DMS53 treated with DMSO at 0.1 percent for 48 hours (cell line): ENCODE results near the gene GRIA1.
A peak's percentile ranks its signal among the peaks of the same experiment; 100 is the strongest.

Source experiments
- DNase-seq: peaks from one replicate; lab custom pipeline; 2025; ENCODE audit not compliant: unreplicated experiment; lab: John Stamatoyannopoulos, UW

GRIA1 gene

DNA sequence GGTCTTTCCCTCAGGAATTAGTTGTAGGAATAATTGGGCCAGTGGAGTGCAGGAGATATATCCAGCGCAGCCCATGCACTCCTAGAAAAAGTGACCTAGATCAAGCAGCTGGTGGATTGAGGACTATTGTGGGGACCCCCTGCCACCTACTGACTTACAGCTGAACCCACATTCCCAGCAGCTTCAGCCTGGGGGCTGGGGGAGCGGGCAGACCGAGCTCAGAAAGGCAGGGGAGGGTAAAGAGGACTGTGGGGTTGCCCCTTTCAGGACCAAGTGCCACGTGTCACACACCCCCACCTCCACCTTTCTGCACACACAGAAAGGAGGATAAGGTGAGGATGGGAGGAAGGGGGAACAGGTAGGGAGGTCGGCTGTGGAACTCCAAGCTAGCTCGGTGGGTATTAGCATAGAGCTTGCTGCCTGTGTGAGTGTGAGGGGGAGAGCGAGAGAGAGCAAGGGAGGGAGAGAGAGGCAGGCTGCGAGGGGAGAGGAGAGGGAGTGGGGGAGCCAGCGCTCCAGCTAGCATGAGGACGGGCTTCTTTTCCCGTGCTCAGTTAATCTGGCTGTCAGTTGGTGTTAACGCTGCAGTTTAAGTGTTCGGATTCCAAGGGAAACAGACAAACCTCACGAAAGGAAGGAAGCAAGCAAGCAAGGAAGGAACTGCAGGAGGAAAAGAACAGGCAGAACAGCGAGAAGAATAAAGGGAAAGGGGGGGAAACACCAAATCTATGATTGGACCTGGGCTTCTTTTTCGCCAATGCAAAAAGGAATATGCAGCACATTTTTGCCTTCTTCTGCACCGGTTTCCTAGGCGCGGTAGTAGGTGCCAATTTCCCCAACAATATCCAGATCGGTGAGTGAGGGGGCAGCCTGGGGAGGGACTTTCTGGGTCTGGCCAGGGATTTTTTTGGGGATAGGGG, at the start of gene GRIA1:
TSS of gene GRIA1 (plus strand) at position 553 of the 920 bp plus-strand sequence.
- DNase-seq, result no peak

DNA sequence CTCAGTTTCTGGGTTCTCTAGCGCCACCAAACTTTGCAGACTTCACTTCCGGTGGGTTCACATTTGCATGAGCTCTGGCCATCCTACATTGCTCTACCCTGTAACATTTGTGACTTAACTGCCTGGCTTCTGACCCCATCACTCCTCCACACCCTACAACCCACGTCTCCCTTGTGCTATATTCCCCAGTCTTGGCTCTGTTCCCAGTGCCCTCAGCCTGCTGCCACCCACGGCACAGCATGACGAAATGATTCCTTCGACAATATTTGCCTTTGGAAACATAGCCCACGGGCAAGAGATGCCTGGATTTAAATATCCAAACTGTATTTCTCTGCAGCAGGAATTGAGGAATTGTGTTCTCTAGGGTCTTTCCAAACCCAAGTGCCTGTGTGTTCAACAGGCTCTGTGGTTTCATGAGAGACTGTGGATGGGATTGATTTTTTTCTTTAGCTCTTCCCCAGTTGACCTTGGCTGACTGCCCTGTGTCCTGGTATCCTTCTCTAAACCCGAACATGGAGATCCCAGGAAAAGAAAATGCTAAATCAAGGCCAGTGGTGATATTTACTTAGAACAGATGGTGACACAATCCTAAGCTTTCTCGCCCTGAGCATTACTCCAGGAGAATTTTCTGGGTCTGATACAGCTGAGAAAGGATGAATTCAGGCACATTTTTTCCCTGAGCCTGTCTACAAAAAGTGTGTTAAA, 44.4 kb upstream of the GRIA1 start:
- DNase-seq, result peak; percentile 62

- no peak for DNase-seq
Measured at GRCh38 chr5:153447534-153447933, 42.9 kb upstream of the GRIA1 start.

DNA sequence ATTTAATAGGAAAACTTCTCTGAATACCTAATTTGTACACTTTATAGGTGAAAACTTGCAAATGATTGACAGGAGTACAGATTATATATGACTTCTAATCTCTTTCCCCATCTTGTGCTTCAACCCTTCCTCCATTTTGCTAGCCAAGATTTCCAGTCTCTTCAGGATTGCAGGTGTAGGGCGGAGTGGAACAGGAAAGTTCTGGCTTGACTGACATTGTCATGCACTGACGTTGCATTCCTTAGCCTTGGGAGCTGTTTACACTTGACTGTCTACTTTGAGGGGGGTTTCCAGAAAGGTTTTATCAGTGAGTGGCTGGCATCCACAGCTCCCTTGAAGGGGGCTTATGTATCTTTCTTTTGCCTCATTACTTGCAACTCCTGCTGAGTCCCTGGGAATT, 34.1 kb upstream of the GRIA1 start:
- no peak for DNase-seq

DNA sequence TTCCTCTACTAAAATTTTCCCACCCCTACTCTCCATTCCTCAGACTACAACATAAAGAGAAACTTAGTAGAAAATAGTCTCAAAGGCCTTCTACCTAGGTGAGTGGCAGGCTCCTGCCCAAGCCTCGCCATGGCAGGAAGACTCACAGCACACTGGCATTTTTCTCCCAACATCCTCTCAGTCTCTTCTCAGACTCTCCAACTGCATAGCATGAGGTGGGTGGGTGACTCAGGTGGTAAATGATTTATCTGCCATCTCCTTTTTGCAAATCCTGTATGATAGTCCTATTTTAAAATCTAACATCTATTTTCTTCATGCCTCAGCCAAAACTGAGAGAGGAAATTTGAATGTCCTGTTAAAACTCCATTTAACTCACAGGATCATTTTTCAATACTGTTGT, 33.5 kb upstream of the GRIA1 start:
- no peak for DNase-seq

DNA sequence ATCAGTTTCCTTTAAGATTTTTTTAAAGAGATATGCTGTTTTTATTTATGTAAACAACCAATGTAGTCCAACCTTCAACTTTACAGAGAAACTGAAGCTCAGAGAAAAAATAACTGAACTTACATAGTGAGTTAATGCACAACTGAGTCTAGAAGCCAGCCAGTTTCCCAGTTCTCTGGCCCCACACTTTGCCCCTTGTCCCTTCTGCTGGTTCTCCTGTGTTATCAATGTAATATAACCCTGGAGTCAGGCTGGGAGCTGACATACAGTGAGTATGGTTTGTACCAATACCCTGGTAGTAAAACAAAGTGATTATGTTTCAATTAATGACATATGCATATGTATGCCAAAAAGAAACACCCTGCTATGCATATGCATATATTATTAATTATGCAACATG, 32.2 kb upstream of the GRIA1 start:
- no peak for DNase-seq

GRCh38 chr5:153459051-153459743, 31.3 kb upstream of the GRIA1 start:
- DNase-seq, result peak; percentile 14

DNA sequence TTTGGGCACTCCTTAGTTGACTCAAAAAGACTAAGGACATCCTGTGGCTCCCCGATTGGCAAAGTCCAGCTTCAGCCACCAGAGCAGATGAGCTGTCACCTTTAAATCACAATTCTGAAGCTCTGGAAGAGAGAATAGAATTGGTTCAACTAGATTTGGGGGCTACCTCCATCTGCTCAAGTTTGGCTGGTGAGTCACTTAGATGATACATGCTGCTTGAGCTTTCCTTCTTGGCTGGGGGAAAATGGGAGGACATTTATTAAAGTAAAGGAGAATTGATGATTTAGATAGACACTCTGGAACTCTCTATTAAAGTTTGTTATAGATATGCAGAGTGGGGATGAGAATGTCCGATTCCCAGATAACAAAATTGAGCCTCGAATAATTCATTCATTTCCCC, 30.0 kb upstream of the GRIA1 start:
- DNase-seq, result no peak

DNA sequence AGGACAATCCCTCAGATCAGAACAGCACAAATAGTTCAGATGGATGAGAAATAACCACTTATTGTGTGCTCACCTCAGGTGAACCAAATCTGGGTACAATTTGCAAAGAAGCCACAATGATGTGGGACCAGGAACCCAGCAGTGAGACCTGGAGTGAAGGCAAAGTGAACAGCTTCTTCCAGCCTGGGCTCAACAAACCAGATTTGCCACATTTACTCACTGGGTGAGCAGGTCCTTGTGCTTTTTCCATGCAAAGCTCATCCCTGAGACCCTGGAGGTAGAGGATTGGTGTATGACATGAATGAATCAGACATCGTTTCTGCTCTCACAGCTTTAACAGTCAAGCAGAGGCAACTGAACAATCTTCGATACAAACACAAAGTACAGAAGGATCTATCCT, 29.1 kb upstream of the GRIA1 start:
- no peak for DNase-seq

GRCh38 chr5:153463806-153464205, 26.7 kb upstream of the GRIA1 start:
- no peak for DNase-seq

- DNase-seq, result no peak
Measured at GRCh38 chr5:153467546-153467945, 22.9 kb upstream of the GRIA1 start.

DNA sequence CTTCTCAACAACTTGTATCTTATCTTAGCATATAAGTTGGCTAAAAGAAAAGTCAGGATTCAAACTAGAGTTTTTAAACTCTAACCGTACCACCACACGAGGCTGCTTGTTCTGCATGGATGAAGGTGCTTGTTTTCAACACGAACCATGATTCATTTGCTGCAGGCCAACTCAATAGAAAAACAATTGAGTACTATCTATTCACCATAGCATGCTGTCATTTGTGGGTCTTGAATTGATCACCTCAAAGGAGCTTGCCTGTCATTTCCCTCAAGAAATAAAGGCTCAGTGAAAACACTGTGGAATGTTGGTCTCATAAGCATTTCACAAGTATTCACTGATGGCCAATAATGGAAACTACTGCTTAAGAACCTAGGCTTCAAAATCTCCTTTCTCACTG, 21.0 kb upstream of the GRIA1 start:
- DNase-seq, result no peak

GRCh38 chr5:153470736-153471135, 19.7 kb upstream of the GRIA1 start:
- DNase-seq, result no peak

DNA sequence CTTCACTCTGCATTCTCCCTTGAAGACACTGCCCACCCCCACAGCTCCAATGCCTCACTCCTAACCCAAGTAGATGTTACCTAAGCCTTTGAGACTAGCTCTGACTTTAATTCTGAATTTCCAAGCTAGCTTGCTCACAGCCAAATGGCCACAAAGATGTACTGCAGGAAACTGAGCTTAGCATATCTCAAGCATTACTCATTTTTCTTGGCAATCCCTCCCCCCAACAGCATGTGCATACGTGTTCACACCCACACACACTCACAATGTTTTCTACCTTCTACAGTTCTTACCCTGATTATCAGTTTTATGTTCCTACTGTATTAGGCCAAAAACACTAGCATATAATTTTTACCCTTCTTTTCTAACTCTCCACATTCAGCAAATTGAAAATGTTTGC, 13.7 kb upstream of the GRIA1 start:
- no peak for DNase-seq

DNA sequence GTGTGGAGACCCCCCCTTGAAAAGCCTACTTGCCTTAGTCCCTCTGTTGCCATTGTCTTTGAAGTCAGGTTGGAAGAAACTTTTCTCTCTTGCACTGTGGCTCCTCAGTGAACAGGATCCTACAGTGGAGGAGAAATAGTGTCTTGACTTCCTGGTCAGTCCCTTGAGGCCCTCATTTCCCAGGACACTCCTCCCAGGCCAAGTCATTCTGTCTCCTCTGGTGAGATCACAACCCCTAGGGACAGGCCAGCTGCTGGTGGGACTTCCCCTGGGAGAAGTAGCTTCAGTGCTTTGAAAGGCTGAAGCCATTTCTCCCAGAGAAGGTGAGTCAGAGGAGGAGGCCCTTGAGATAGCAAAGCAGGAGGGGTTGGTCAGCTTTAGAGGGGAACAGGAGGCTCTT, 10.1 kb upstream of the GRIA1 start:
- no peak for DNase-seq

DNA sequence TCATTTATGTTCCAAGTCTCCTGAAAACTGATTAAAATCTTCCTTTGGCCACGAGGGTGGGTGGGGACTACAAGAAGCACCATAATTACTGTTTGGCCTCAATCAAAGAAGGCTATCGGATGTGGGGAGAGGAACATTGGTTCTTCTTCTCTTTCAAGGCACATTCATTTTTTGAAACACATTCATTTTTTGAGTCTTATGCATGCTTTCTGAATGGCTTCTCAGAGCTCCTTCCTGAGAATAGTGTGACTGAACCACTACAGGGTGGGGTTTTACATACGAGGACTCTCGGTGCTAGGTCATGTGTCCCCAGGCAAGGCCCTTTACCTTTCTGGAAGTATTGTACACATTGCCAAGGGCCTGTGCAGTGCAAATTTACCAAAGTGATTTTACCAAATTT, 7.0 kb upstream of the GRIA1 start:
- no peak for DNase-seq

GRCh38 chr5:153485641-153486040, 4.8 kb upstream of the GRIA1 start:
- DNase-seq, result no peak

GRCh38 chr5:153486771-153487170, 3.7 kb upstream of the GRIA1 start:
- no peak for DNase-seq

GRCh38 chr5:153489611-153490010, 859 bp upstream of the GRIA1 start:
- no peak for DNase-seq

- DNase-seq, result no peak
Measured at GRCh38 chr5:153491038-153491744, 721 bp downstream of the GRIA1 start.

GRCh38 chr5:153491856-153492255, 1.4 kb downstream of the GRIA1 start:
- no peak for DNase-seq
